DND-41 (cell line): Measurements from ENCODE around the gene P4HB.

Source experiments
- EZH2 ChIP-seq: IDR thresholded peaks from 3 replicates; pipeline ENCODE4 v1.6.1; 2012; ENCODE audit warnings: borderline replicate concordance, low read depth, mild to moderate bottlenecking, moderate library complexity, low read length, inconsistent platforms; ENCODE audit not compliant: severe bottlenecking
- TF ChIP-seq, protein P1 (sequence below): IDR thresholded peaks from 2 replicates; pipeline ENCODE4 v1.5.1; 2012; ENCODE audit warnings: borderline replicate concordance, low read length, moderate library complexity, mild to moderate bottlenecking; ENCODE audit not compliant: poor library complexity, severe bottlenecking; ENCODE audit errors: extremely low read depth

DNA sequence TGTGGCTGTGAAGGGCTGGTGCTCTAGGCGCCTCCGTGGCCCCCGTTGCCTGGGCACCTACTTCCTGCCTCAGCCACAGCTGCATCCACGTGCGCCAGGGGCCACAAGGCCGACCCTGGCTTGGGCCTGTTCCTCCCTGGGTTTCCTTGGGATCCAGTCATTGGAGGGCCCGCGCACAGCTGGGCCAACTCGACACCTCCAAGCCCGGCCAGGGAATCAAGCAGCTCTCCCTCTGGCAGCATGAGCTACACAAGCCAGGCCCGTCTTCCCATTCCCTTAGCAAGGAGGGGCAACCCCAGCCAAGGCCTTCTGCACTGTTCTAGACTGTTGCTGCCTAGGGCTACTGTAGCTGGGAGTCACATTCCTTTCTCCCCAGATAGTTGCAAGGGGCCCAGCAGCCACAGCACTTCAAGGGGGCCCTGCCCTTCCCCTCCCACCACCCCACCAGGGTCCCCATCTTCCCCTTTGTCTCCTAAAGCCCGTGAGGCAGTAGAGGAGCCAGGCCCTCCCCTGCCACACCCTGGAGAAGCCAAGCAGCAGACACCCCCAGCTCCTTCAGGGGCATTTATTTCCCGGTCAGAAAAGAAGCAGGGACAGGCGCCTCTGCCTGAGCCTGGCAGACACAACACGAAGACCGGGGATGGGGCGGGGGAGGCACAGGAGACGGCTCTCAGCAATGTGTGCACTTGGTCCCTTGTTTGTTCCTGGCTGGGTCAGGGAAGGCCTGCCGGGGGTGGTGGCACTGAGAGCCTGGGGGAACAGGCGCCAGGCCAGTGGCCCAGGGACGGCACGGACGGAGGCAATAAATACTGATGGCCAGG lies 7.0 kb upstream of the P4HB start:
- TF ChIP-seq, protein P1, sequence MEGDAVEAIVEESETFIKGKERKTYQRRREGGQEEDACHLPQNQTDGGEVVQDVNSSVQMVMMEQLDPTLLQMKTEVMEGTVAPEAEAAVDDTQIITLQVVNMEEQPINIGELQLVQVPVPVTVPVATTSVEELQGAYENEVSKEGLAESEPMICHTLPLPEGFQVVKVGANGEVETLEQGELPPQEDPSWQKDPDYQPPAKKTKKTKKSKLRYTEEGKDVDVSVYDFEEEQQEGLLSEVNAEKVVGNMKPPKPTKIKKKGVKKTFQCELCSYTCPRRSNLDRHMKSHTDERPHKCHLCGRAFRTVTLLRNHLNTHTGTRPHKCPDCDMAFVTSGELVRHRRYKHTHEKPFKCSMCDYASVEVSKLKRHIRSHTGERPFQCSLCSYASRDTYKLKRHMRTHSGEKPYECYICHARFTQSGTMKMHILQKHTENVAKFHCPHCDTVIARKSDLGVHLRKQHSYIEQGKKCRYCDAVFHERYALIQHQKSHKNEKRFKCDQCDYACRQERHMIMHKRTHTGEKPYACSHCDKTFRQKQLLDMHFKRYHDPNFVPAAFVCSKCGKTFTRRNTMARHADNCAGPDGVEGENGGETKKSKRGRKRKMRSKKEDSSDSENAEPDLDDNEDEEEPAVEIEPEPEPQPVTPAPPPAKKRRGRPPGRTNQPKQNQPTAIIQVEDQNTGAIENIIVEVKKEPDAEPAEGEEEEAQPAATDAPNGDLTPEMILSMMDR, result no peak
- TF ChIP-seq EZH2, result no peak
